H9 (cell line): ENCODE results near the gene CYGB. TPM values are rescaled to one million over a fixed set of nuclear protein-coding genes. Genes with fewer than 3 reads are reported as not detected.
A peak's percentile ranks its signal among the peaks of the same experiment; 100 is the strongest.

ENCODE experiments used
- DNase-seq: peaks from one replicate; pipeline ENCODE4 v3.0.0-alpha.2; 2017
- H2AFZ ChIP-seq: one replicate; pipeline ENCODE4 v1.6.1; 2013; ENCODE audit warnings: mild to moderate bottlenecking, low read length, control low read depth, moderate library complexity
- H2AK5ac ChIP-seq: 2 replicates; pipeline ENCODE4 v1.6.1; 2013; ENCODE audit warnings: low read length, control low read depth, mixed read lengths; ENCODE audit not compliant: insufficient read length
- H2BK120ac ChIP-seq: one replicate; pipeline ENCODE4 v1.6.1; 2013; ENCODE audit warnings: low read depth, mild to moderate bottlenecking, low read length, control low read depth, inconsistent platforms; ENCODE audit not compliant: poor library complexity, severe bottlenecking
- H2BK12ac ChIP-seq: 2 replicates; pipeline ENCODE4 v1.6.1; 2013; ENCODE audit warnings: low read length, control low read depth, mixed read lengths, low read depth; ENCODE audit not compliant: insufficient read length
- H2BK15ac ChIP-seq: 2 replicates; pipeline ENCODE4 v1.6.1; 2013; ENCODE audit warnings: low read depth, low read length, control low read depth
- H2BK20ac ChIP-seq: one replicate; pipeline ENCODE4 v1.6.1; 2013; ENCODE audit warnings: low read depth, mild to moderate bottlenecking, low read length, control low read depth, inconsistent platforms; ENCODE audit not compliant: poor library complexity, severe bottlenecking
- H2BK5ac ChIP-seq: 2 replicates; pipeline ENCODE4 v1.6.1; 2013; ENCODE audit warnings: low read length, control low read depth, mixed read lengths; ENCODE audit not compliant: insufficient read length
- H3K14ac ChIP-seq: 2 replicates; pipeline ENCODE4 v1.6.1; 2013; ENCODE audit warnings: low read length, control low read depth; ENCODE audit not compliant: insufficient read depth
- H3K18ac ChIP-seq: 2 replicates; pipeline ENCODE4 v1.6.1; 2013; ENCODE audit warnings: low read depth, mild to moderate bottlenecking, mixed read lengths, low read length, control low read depth; ENCODE audit not compliant: insufficient read length
- H3K23ac ChIP-seq: 2 replicates; pipeline ENCODE4 v1.6.1; 2013; ENCODE audit warnings: low read length, control low read depth, mixed read lengths, low read depth; ENCODE audit not compliant: insufficient read length
- H3K23me2 ChIP-seq: 2 replicates; pipeline ENCODE4 v1.6.1; 2013; ENCODE audit warnings: low read depth, mild to moderate bottlenecking, mixed read lengths, low read length, control low read depth; ENCODE audit not compliant: insufficient read length, poor library complexity, severe bottlenecking
- H3K27ac ChIP-seq: 2 replicates; pipeline ENCODE4 v1.5.1; 2013; ENCODE audit warnings: low read length, control low read depth, mixed read lengths, low read depth; ENCODE audit not compliant: insufficient read length
- H3K27me3 ChIP-seq: 2 replicates; pipeline ENCODE4 v1.6.1; 2013; ENCODE audit warnings: low read length, control low read depth, inconsistent platforms; ENCODE audit not compliant: insufficient read depth
- H3K4ac ChIP-seq: 2 replicates; pipeline ENCODE4 v1.6.1; 2013; ENCODE audit warnings: low read depth, mild to moderate bottlenecking, control low read depth, inconsistent platforms, low read length, moderate library complexity
- H3K4me1 ChIP-seq: 2 replicates; pipeline ENCODE4 v1.6.1; 2013; ENCODE audit warnings: low read length, control low read depth, inconsistent platforms; ENCODE audit not compliant: insufficient read depth
- H3K4me2 ChIP-seq: 2 replicates; pipeline ENCODE4 v1.6.1; 2013; ENCODE audit warnings: low read length, control low read depth, mixed read lengths; ENCODE audit not compliant: insufficient read length, insufficient read depth
- H3K56ac ChIP-seq: 2 replicates; pipeline ENCODE4 v1.6.1; 2013; ENCODE audit warnings: low read depth, mild to moderate bottlenecking, mixed read lengths, low read length, control low read depth; ENCODE audit not compliant: insufficient read length
- H3K79me1 ChIP-seq: 2 replicates; pipeline ENCODE4 v1.6.1; 2013; ENCODE audit warnings: low read depth, mild to moderate bottlenecking, moderate library complexity, low read length, control low read depth, inconsistent platforms; ENCODE audit not compliant: insufficient read depth, poor library complexity, severe bottlenecking
- H3K79me2 ChIP-seq: 2 replicates; pipeline ENCODE4 v1.6.1; 2013; ENCODE audit warnings: low read length, control low read depth, inconsistent platforms; ENCODE audit not compliant: insufficient read depth
- H3K9ac ChIP-seq: 2 replicates; pipeline ENCODE4 v1.6.1; 2013; ENCODE audit warnings: low read length, control low read depth, mixed read lengths; ENCODE audit not compliant: insufficient read length; ENCODE audit errors: extremely low read depth
- H3K9me3 ChIP-seq: one replicate; pipeline ENCODE4 v1.6.1; 2013; ENCODE audit warnings: low read depth, low read length, inconsistent platforms; ENCODE audit not compliant: control insufficient read depth
- H3T11ph ChIP-seq: one replicate; pipeline ENCODE4 v1.6.1; 2013; ENCODE audit warnings: mild to moderate bottlenecking, low read length, control low read depth, inconsistent platforms
- H4K20me1 ChIP-seq: one replicate; pipeline ENCODE4 v1.6.1; 2013; ENCODE audit not compliant: control insufficient read depth, insufficient read length, insufficient read depth
- H4K5ac ChIP-seq: 2 replicates; pipeline ENCODE4 v1.6.1; 2013; ENCODE audit warnings: low read depth, mild to moderate bottlenecking, mixed read lengths, low read length, control low read depth; ENCODE audit not compliant: insufficient read length
- H4K8ac ChIP-seq: replicated peaks from 2 replicates; pipeline ENCODE4 v1.6.1; 2013; ENCODE audit warnings: low read length, control low read depth, mixed read lengths, low read depth; ENCODE audit not compliant: insufficient read length
- H4K91ac ChIP-seq: 2 replicates; pipeline ENCODE4 v1.6.1; 2013; ENCODE audit warnings: low read depth, mild to moderate bottlenecking, moderate library complexity, mixed read lengths, low read length, control low read depth; ENCODE audit not compliant: insufficient read length
- H3K27ac Mint-ChIP-seq, 3 experiments: 2 replicates in 2 of 3; 3 replicates in 1 of 3; pipeline ENCODE4 v1.8.0; 2020 to 2021; ENCODE audit warnings: mixed read lengths in 3 of 3, mild to moderate bottlenecking in 1 of 3, moderate library complexity in 1 of 3
- H3K27me3 Mint-ChIP-seq: 2 replicates; pipeline ENCODE4 v1.8.0; 2021; ENCODE audit warnings: low read depth, mild to moderate bottlenecking, moderate library complexity, mixed read lengths
- H3K36me3 Mint-ChIP-seq, 3 experiments: 2 replicates in 2 of 3; 3 replicates in 1 of 3; pipeline ENCODE4 v1.8.0; 2020 to 2021; ENCODE audit warnings: low read depth in 3 of 3, mixed read lengths in 3 of 3; ENCODE audit not compliant: insufficient read depth in 1 of 3
- H3K4me1 Mint-ChIP-seq, 2 experiments: 2 replicates each; pipeline ENCODE4 v1.8.0; 2020; ENCODE audit warnings: mixed read lengths in 2 of 2
- H3K4me3 Mint-ChIP-seq, 2 experiments: 2 replicates in 1 of 2; 3 replicates in 1 of 2; pipeline ENCODE4 v1.8.0; 2020 to 2021; ENCODE audit warnings: mild to moderate bottlenecking in 2 of 2, mixed read lengths in 2 of 2, moderate library complexity in 1 of 2
- H3K9me3 Mint-ChIP-seq, 2 experiments: 2 replicates in 1 of 2; 3 replicates in 1 of 2; pipeline ENCODE4 v1.8.0; 2020; ENCODE audit warnings: mild to moderate bottlenecking in 2 of 2, mixed read lengths in 2 of 2, moderate library complexity in 1 of 2
- WGBS: extraction: QIAGEN DNeasy Blood & Tissue Kit; methylation state at CpG from one replicate; pipeline ENCODE4 v1.1.7; 2013; ENCODE audit warnings: missing lambda C conversion rate, low lambda C conversion rate, mixed read lengths; ENCODE audit not compliant: insufficient read length; ENCODE audit errors: extremely low coverage; 5-methylcytosine and 5-hydroxymethylcytosine counted together
- total RNA-seq: library from RNA; stranded (reverse); gene quantifications from 2 replicates; pipeline ENCODE4 v1.2.1, GENCODE V29; 2021
- TF ChIP-seq, protein P1 (sequence below): fragments of 200-600 bp; sonication (generic); conservative IDR thresholded peaks from 3 replicates; pipeline ENCODE4 v1.8.0; 2021; ENCODE audit warnings: antibody characterized with exemption, mild to moderate bottlenecking

The CYGB gene
- total RNA-seq, 1 experiment from 2014 or later, result 2.4 TPM

DNA sequence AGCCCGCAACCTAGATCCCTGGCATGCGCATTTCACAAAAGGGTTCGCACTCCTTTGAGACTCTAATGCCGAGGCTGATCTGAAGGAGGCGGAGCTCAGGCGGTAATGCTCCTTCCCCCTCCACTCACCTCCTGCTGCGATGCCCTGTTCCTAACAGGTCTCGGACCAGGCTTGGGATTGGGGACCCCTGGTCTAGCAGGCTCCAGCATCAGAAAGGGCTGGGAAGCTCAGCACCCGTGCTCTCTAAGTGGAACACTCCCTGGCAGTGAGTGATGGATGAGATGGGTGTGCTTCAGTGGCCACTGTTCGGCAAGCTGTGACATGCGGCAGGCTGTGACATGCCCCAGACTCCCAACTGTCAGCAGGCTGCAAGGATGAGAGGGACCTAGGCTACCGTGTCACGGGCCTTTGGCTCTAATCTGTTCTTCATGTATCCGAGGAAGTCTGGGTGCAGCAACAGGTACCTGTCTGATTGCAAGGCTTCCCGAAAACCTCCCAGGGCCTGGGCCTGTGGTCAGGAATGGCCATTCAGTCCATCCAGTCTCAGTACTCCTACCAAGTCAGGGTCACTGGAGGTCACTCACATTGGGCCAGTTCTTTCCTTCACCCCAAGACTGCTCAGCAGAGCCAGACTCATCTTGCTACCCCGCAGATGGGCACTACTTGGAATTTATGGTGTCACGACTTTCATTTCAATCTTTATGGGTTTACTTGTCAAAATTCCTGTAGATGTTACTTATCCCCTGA lies 49.4 kb upstream of the CYGB start:
- H2AFZ ChIP-seq, result no peak overlapping the region
- Mint-ChIP-seq H3K27me3 (peaks cover 71% of the 10 kb centered on the region), H3K27ac (no peak overlapping the region)

More for the DNA sequence above, 49.4 kb upstream of the CYGB start:
- Histone ChIP-seq H3K23me2 (peaks cover 11% of the 10 kb centered on the region), H3K4me2 (peak overlapping the region; percentile 67), H3K9ac (no peak overlapping the region), H4K8ac (no peak overlapping the region), H2AK5ac (no peak overlapping the region), H2BK120ac (no peak overlapping the region), H2BK12ac (no peak overlapping the region), H3K79me2 (no peaks in the 10 kb centered on the region), H3K4ac (no peak overlapping the region), H3K56ac (no peak overlapping the region), H2BK20ac (no peak overlapping the region), H4K20me1 (peaks cover 2% of the 10 kb centered on the region), H4K5ac (no peak overlapping the region), H3T11ph (no peak overlapping the region), H3K4me1 (no peaks in the 10 kb centered on the region; the same call in 1 of the 2 replicates), H3K9me3 (no peaks in the 10 kb centered on the region), H2BK15ac (no peak overlapping the region), H3K79me1 (no peaks in the 10 kb centered on the region), H3K23ac (no peak overlapping the region), H3K27me3 (peaks cover 36% of the 10 kb centered on the region; the same call in 1 of the 2 replicates), H3K14ac (no peak overlapping the region), H3K27ac (no peak overlapping the region), H4K91ac (no peak overlapping the region), H2BK5ac (no peak overlapping the region), H3K18ac (no peak overlapping the region)
- peaks cover 2 to 7% of the 10 kb centered on the region in 2 experiments; a peak in 3 of 5 replicates for H3K9me3 Mint-ChIP-seq
- DNase-seq, result no peak
- peak overlapping the region; percentile 48 to 73; a peak in 3 of 5 replicates for H3K4me3 Mint-ChIP-seq
- WGBS, result no CpG with 5 or more reads among the region's 17 CpGs
- TF ChIP-seq, protein P1, sequence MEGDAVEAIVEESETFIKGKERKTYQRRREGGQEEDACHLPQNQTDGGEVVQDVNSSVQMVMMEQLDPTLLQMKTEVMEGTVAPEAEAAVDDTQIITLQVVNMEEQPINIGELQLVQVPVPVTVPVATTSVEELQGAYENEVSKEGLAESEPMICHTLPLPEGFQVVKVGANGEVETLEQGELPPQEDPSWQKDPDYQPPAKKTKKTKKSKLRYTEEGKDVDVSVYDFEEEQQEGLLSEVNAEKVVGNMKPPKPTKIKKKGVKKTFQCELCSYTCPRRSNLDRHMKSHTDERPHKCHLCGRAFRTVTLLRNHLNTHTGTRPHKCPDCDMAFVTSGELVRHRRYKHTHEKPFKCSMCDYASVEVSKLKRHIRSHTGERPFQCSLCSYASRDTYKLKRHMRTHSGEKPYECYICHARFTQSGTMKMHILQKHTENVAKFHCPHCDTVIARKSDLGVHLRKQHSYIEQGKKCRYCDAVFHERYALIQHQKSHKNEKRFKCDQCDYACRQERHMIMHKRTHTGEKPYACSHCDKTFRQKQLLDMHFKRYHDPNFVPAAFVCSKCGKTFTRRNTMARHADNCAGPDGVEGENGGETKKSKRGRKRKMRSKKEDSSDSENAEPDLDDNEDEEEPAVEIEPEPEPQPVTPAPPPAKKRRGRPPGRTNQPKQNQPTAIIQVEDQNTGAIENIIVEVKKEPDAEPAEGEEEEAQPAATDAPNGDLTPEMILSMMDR, result no peak
- peaks cover 20 to 27% of the 10 kb centered on the region in 2 experiments; a peak in 3 of 4 replicates for H3K4me1 Mint-ChIP-seq
- H3K36me3 Mint-ChIP-seq, result no peaks in the 10 kb centered on the region; a peak in 1 of 7 replicates
